Activated CD8-positive, alpha-beta memory T cell treated with anti-CD3 and anti-CD28 coated beads for 24 hours (primary cell): ENCODE results near the gene SPTBN2.

Source experiments
- DNase-seq: peaks from one replicate; pipeline ENCODE4 v3.0.0-alpha.2; 2020

SPTBN2 gene

GRCh38 chr11:66638177-66639065 lies 90.6 kb downstream of the SPTBN2 start, which contains the start of gene RBM4:
Gene RBM4 (plus strand): TSS chr11:66638703. CDS start chr11:66639712, 1,009 bp downstream.
- DNase-seq, result peak; percentile 95

- DNase-seq, result no peak
Observed at GRCh38 chr11:66637557-66638176, 91.3 kb downstream of the SPTBN2 start.

- DNase-seq, result no peak
Observed at GRCh38 chr11:66636411-66636810, 92.6 kb downstream of the SPTBN2 start.
